HEK293T (cell line): ENCODE measurements around the gene PRRC2B.

Experiments
- CTCF ChIA-PET: fragments of 350-600 bp; formaldehyde crosslinking; extraction: SDS; loops from one replicate; lab custom pipeline; 2021; ENCODE audit warnings: antibody characterized with exemption, inconsistent platforms; lab: Yijun Ruan, JAX
- POLR2A ChIA-PET: fragments of 350-600 bp; formaldehyde crosslinking; extraction: SDS; loops from one replicate; lab custom pipeline; 2020; ENCODE audit warnings: antibody characterized with exemption, inconsistent platforms; lab: Yijun Ruan, JAX
- DNase-seq: peaks from one replicate; pipeline ENCODE4 v3.0.0; 2012; ENCODE audit warnings: mixed read lengths; ENCODE audit errors: extremely low spot score
- ARNT ChIP-seq: fragments of 450-650 bp; IDR thresholded peaks from 2 replicates; pipeline ENCODE4 v1.6.1; 2017; ENCODE audit warnings: mild to moderate bottlenecking
- BHLHE40 ChIP-seq: fragments of 450-650 bp; IDR thresholded peaks from 2 replicates; pipeline ENCODE4 v1.6.1; 2016; ENCODE audit warnings: mild to moderate bottlenecking, moderate library complexity, borderline replicate concordance
- CTBP1 ChIP-seq: fragments of 450-650 bp; IDR thresholded peaks from 2 replicates; pipeline ENCODE4 v1.6.1; 2016; ENCODE audit warnings: borderline replicate concordance
- ELF4 ChIP-seq: fragments of 450-650 bp; IDR thresholded peaks from 2 replicates; pipeline ENCODE4 v1.6.1; 2017; ENCODE audit warnings: antibody characterized with exemption
- FOXA1 ChIP-seq: fragments of 450-650 bp; IDR thresholded peaks from 2 replicates; pipeline ENCODE4 v1.6.1; 2016; ENCODE audit warnings: mild to moderate bottlenecking
- FOXK2 ChIP-seq: fragments of 450-650 bp; IDR thresholded peaks from 2 replicates; pipeline ENCODE4 v1.6.1; 2016; ENCODE audit warnings: mild to moderate bottlenecking
- FOXM1 ChIP-seq: fragments of 450-650 bp; IDR thresholded peaks from 2 replicates; pipeline ENCODE4 v1.6.1; 2017; ENCODE audit warnings: mild to moderate bottlenecking, borderline replicate concordance
- HDGF ChIP-seq: fragments of 450-650 bp; IDR thresholded peaks from 2 replicates; pipeline ENCODE4 v1.6.1; 2017; ENCODE audit warnings: antibody characterized with exemption, borderline replicate concordance
- L3MBTL2 ChIP-seq: fragments of 450-650 bp; conservative IDR thresholded peaks from 2 replicates; pipeline ENCODE4 v1.6.1; 2016; ENCODE audit warnings: mild to moderate bottlenecking
- LEF1 ChIP-seq: fragments of 450-650 bp; IDR thresholded peaks from 2 replicates; pipeline ENCODE4 v1.6.1; 2017; ENCODE audit warnings: mild to moderate bottlenecking, borderline replicate concordance
- NFRKB ChIP-seq: fragments of 450-650 bp; IDR thresholded peaks from 2 replicates; pipeline ENCODE4 v1.6.1; 2016; ENCODE audit warnings: mild to moderate bottlenecking, moderate library complexity
- SP1 ChIP-seq: fragments of 450-650 bp; IDR thresholded peaks from 2 replicates; pipeline ENCODE4 v1.6.1; 2017
- SUZ12 ChIP-seq: fragments of 450-650 bp; IDR thresholded peaks from 2 replicates; pipeline ENCODE4 v1.6.1; 2016; ENCODE audit warnings: mild to moderate bottlenecking
- TARDBP ChIP-seq: fragments of 450-650 bp; IDR thresholded peaks from 2 replicates; pipeline ENCODE4 v1.6.1; 2016
- ZNF384 ChIP-seq: fragments of 450-650 bp; IDR thresholded peaks from 2 replicates; pipeline ENCODE4 v1.6.1; 2016
- TF ChIP-seq, protein P1 (sequence below): fragments of 450-650 bp; IDR thresholded peaks from 2 replicates; pipeline ENCODE4 v1.6.1; 2016

Gene PRRC2B

DNA sequence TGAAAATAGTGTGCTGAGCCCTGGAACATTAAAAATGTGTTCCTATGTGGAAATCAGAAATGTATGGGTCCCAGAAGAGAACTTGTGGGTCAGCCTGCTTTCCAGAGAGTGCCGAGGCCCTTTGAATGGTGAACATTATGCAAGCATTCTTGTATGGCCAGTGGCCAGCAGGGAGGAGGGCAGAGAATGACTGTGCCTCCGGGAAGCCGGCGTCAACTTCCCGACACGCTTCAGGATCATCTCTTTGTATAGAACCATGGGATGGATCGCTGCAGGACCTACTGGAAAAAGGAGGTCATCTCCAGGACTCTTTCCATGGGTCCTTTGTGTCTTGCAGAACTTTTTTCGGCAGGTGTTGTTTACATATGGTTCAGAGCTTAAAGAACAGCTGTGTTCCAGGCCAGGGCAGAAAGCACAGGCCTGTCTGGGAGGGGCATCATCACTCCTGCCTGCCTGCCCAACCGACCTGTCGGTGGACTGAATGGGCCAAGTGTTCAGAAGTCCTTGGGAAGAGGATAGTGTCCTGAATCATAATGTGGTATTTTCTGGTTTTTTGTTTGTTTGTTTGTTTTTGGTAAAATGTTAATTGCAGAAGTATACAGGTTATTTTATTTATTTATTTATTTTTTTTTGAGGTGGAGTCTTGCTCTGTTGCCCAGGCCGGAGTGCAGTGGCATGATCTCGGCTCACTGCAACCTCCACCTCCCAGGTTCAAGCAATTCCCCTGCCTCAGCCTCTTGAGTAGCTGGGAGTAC lies 9.0 kb downstream of the PRRC2B start:
- TF ChIP-seq CTBP1, result no peak
- TF ChIP-seq NFRKB, result no peak
- TF ChIP-seq ELF4, result no peak
- TF ChIP-seq BHLHE40, result no peak
- no peak for TF ChIP-seq FOXM1
- no peak for TF ChIP-seq FOXK2
- TF ChIP-seq TARDBP, result no peak
- TF ChIP-seq, protein P1, sequence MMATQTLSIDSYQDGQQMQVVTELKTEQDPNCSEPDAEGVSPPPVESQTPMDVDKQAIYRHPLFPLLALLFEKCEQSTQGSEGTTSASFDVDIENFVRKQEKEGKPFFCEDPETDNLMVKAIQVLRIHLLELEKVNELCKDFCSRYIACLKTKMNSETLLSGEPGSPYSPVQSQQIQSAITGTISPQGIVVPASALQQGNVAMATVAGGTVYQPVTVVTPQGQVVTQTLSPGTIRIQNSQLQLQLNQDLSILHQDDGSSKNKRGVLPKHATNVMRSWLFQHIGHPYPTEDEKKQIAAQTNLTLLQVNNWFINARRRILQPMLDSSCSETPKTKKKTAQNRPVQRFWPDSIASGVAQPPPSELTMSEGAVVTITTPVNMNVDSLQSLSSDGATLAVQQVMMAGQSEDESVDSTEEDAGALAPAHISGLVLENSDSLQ, result no peak
- TF ChIP-seq HDGF, result no peak
- no peak for TF ChIP-seq FOXA1
- no peak for TF ChIP-seq SUZ12
- TF ChIP-seq LEF1, result no peak
- ChIA-PET CTCF (interaction anchor here (0.7 kb wide), 1 partner anchor 36 kb away, joined by 6 read pairs; no protein-coding TSS in a partner anchor), POLR2A (no interaction called here)
- no peak for DNase-seq

DNA sequence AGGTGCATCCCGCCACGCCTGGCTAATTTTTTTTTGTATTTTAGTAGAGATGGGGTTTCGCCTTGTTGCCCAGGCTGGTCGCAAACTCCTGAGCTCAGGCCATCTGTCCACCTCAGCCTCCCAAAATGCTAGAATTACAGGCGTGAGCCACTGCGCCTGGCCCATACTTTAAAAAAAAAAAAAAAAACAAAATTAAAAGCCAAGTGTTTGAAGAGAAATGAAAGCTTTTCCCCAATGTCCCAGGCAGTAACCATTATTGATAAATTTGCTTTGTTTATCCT lies 9.5 kb downstream of the PRRC2B start:
- TF ChIP-seq L3MBTL2 (no peak), SUZ12 (no peak), ARNT (no peak)
- ChIA-PET POLR2A (no interaction called here), CTCF (interaction anchor here (0.7 kb wide), 1 partner anchor 37 kb away, joined by 6 read pairs; no protein-coding TSS in a partner anchor)
- no peak for DNase-seq

DNA sequence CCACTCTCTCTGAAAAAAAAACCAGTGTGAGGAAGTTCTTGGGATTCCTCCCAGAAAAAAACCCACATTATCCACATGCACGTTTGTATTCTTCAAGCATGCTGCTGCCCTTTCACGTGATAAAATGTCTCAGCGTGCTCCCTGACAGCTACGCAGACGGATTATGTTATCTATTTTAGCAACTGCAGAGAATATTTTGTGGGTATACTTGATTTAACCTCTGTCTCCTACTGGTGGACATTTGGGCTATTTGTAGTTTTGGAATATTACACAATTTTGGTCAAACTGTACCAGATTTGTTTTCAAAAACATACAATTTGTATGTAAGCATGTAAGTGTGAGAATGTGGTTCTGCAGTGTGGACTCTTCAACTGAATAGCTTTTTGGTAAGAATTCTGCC lies 10.7 kb downstream of the PRRC2B start:
- ChIA-PET CTCF (interaction anchor here (1.2 kb wide), 2 partner anchors 12 to 73 kb away, joined by 3 to 4 read pairs; no protein-coding TSS in a partner anchor), POLR2A (interaction anchor here (1.2 to 3.3 kb wide), 2 partner anchors 22 to 31 kb away, joined by 3 to 13 read pairs; no protein-coding TSS in a partner anchor)
- TF ChIP-seq BHLHE40 (no peak), CTBP1 (no peak), FOXA1 (no peak), NFRKB (no peak), SUZ12 (no peak), LEF1 (no peak), SP1 (no peak), FOXK2 (no peak), TARDBP (no peak), FOXM1 (no peak), ARNT (no peak), ZNF384 (no peak), ELF4 (no peak)
- TF ChIP-seq, protein P1, result no peak
- DNase-seq, result no peak

DNA sequence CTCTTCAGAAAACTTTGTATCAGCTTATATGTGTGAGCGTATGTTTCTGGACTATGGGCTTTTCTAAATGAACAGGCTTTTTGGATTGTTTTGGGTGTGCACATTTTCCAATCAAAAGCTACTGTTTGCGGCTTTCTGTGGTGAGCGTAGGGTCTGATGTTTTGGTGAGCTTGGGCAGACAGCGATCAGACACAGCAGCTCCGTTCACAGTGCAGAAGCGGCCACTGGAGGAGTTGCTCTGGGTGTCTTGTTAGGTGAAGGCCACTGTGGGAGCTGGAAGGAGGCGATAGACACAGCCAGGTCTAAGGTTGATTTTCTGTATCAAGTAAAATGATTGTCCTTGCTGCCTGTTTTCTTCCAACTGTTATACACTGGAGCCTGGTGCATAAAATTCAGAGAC lies 11.1 kb downstream of the PRRC2B start:
- ChIA-PET POLR2A (interaction anchor here (1.2 to 3.3 kb wide), 3 partner anchors 8 to 32 kb away, joined by 3 to 13 read pairs (median 3); no protein-coding TSS in a partner anchor), CTCF (interaction anchor here (0.6 to 2.4 kb wide), 5 partner anchors 12 to 418 kb away, joined by 3 to 7 read pairs (median 4); no protein-coding TSS in a partner anchor)
- no peak for TF ChIP-seq HDGF
- TF ChIP-seq LEF1, result no peak
- TF ChIP-seq TARDBP, result no peak
- TF ChIP-seq FOXA1, result no peak
- DNase-seq, result no peak

- TF ChIP-seq TARDBP (no peak), ZNF384 (no peak), NFRKB (no peak), L3MBTL2 (no peak), ARNT (no peak), FOXA1 (no peak), FOXK2 (no peak), CTBP1 (no peak), BHLHE40 (no peak), SP1 (no peak), ELF4 (no peak), HDGF (no peak), LEF1 (no peak), FOXM1 (no peak)
- TF ChIP-seq, protein P1, result no peak
- DNase-seq, result no peak
- ChIA-PET CTCF (interaction anchor here (0.6 to 2.4 kb wide), 5 partner anchors 11 to 418 kb away, joined by 3 to 7 read pairs (median 4); no protein-coding TSS in a partner anchor), POLR2A (interaction anchor here (1.2 to 3.3 kb wide), 3 partner anchors 9 to 32 kb away, joined by 3 to 13 read pairs (median 3); no protein-coding TSS in a partner anchor)
Measured at GRCh38 chr9:131405428-131405827, 11.5 kb downstream of the PRRC2B start.
